ENCODE data around the gene TERC. TPM values are rescaled to one million over a fixed set of nuclear protein-coding genes. Genes with fewer than 3 reads are reported as not detected.

The TERC gene
- total and polyA plus RNA-seq, 10 of the 15 experiments (the other 5 are each of a cell fraction or from before 2014, with no cell fraction given), result 0.43 to 125 (median 6.2) TPM; not detected in 4

DNA sequence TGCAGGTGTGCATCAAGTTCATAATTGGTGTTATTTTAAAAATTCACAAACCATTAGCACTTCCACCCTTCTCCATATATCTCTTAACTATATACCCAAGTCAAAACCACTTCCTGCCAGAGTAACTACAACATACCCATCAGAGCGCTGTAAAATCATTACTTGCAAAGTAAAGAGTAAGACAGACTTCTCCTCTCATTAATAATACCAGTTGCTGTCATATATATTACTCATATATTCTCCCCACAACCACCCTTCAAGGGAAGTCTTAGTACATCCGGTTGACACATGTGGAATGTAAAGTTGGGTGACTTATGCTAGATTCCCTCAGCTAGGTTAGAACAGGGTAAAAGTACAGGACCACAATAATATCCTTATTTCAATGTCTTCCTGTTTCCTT is 5.6 kb downstream of the TERC start (continued):
- TF ChIP-seq, protein P1, sequence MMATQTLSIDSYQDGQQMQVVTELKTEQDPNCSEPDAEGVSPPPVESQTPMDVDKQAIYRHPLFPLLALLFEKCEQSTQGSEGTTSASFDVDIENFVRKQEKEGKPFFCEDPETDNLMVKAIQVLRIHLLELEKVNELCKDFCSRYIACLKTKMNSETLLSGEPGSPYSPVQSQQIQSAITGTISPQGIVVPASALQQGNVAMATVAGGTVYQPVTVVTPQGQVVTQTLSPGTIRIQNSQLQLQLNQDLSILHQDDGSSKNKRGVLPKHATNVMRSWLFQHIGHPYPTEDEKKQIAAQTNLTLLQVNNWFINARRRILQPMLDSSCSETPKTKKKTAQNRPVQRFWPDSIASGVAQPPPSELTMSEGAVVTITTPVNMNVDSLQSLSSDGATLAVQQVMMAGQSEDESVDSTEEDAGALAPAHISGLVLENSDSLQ (IDR thresholded peaks at IDR 0.05), result peak; percentile 31; the same call in 1 of the 2 replicates
- TF ChIP-seq SP1 (IDR thresholded peaks at IDR 0.05; ENCODE audit: low read depth, low read length), result no peak
- TF ChIP-seq NFXL1 (IDR thresholded peaks at IDR 0.05; ENCODE audit: borderline replicate concordance), result no peak
- no peak for TF ChIP-seq POLR2AphosphoS2 (IDR thresholded peaks at IDR 0.05; ENCODE audit: low read depth, low read length)
- TF ChIP-seq CHD4 (IDR thresholded peaks at IDR 0.05), result no peak
- TF ChIP-seq MEF2A (IDR thresholded peaks at IDR 0.05; ENCODE audit: insufficient read depth, low read depth, low read length), result no peak
- TF ChIP-seq CEBPB (IDR thresholded peaks at IDR 0.05; ENCODE audit: borderline replicate concordance in 1 of 2, low read depth in 2 of 2, low read length in 2 of 2), result no peak
- TF ChIP-seq BRCA1 (IDR thresholded peaks at IDR 0.05; ENCODE audit: low read depth, low read length), result no peak
- no peak for TF ChIP-seq KLF5 (IDR thresholded peaks at IDR 0.05; ENCODE audit: partially characterized antibody)
- TF ChIP-seq MTA2 (IDR thresholded peaks at IDR 0.05; ENCODE audit: low read depth), result peak; percentile 75
- TF ChIP-seq, protein P2, sequence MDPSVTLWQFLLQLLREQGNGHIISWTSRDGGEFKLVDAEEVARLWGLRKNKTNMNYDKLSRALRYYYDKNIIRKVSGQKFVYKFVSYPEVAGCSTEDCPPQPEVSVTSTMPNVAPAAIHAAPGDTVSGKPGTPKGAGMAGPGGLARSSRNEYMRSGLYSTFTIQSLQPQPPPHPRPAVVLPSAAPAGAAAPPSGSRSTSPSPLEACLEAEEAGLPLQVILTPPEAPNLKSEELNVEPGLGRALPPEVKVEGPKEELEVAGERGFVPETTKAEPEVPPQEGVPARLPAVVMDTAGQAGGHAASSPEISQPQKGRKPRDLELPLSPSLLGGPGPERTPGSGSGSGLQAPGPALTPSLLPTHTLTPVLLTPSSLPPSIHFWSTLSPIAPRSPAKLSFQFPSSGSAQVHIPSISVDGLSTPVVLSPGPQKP (IDR thresholded peaks at IDR 0.05; ENCODE audit: low read depth, low read length), result no peak
- TF ChIP-seq RUNX3 (IDR thresholded peaks at IDR 0.05; ENCODE audit: low read length), result peak; percentile 70
- 0 out of 2 replicates have a peak, but pooled peaks have one; percentile 26 for TF ChIP-seq BCL11A (IDR thresholded peaks at IDR 0.05; ENCODE audit: low read depth, low read length)
- no peak for TF ChIP-seq STAT3 (IDR thresholded peaks at IDR 0.05; ENCODE audit: low read depth, low read length)
- TF ChIP-seq NRF1 (conservative IDR thresholded peaks at IDR 0.05; ENCODE audit: low read depth, low read length), result no peak
- peak; percentile 49; the same call in 1 of the 2 replicates for TF ChIP-seq GABPA (IDR thresholded peaks at IDR 0.05; ENCODE audit: low read depth)
- peak; percentile 54; the same call in 1 of the 2 replicates for TF ChIP-seq JUNB (IDR thresholded peaks at IDR 0.05)
- TF ChIP-seq CREM (IDR thresholded peaks at IDR 0.05; ENCODE audit: low read depth), result no peak
- no peak for TF ChIP-seq PAX5 (IDR thresholded peaks at IDR 0.05; ENCODE audit: borderline replicate concordance, low read depth, low read length)
- TF ChIP-seq FOXK2 (IDR thresholded peaks at IDR 0.05), result no peak
- no peak; the same call in 1 of the 2 replicates for TF ChIP-seq NFIC (IDR thresholded peaks at IDR 0.05; ENCODE audit: low read depth, low read length)
- TF ChIP-seq ATF7 (IDR thresholded peaks at IDR 0.05; ENCODE audit: low read depth), result peak; percentile 53; the same call in 1 of the 2 replicates
- no peak for TF ChIP-seq RAD21 (IDR thresholded peaks at IDR 0.05; ENCODE audit: insufficient read depth, low read depth, low read length)
- no peak for TF ChIP-seq ZZZ3 (IDR thresholded peaks at IDR 0.05; ENCODE audit: control insufficient read depth, insufficient read length, low read depth)

Data from GM12878 (cell line).